ENCODE measurements around the gene CXADR. TPM values are rescaled to one million over a fixed set of nuclear protein-coding genes. Genes with fewer than 3 reads are reported as not detected.

CXADR gene
- total and polyA plus RNA-seq, 5 donors from 2014 or later, result 0.07 to 1.1 (median 0.25) TPM

- H3K36me3 Mint-ChIP-seq, result peaks cover 17% of the 10 kb centered on the region
Observed at GRCh38 chr21:17611414-17612022, 98.7 kb downstream of the CXADR start.

GRCh38 chr21:17612023-17612564, 99.3 kb downstream of the CXADR start:
- Histone ChIP-seq H3K36me3 (ENCODE audit: control insufficient read depth, insufficient read depth, low read length) (peaks cover 4% of the 10 kb centered on the region), H3K9me3 (ENCODE audit: control insufficient read depth in 2 of 2, low read length in 2 of 2) (no peaks in the 10 kb centered on the region), H3K4me3 (ENCODE audit: low read depth, low read length) (peak overlapping the region; percentile 88), H3K4me1 (ENCODE audit: control insufficient read depth, insufficient read depth, low read length, poor library complexity, severe bottlenecking) (peaks cover 31% of the 10 kb centered on the region), H3K27me3 (ENCODE audit: control insufficient read depth, insufficient read depth, low read length) (no peaks in the 10 kb centered on the region), H3K27ac (ENCODE audit: insufficient read depth, low read length, poor library complexity, severe bottlenecking) (peak overlapping the region; percentile 89)
- no peaks in the 10 kb centered on the region for H3K27me3 Mint-ChIP-seq
- peak overlapping the region; percentile 89 to 98 (median 96) for H3K27ac Mint-ChIP-seq
- peaks cover 17% of the 10 kb centered on the region for H3K36me3 Mint-ChIP-seq
- DNase-seq, result peak in 2 of 3 donors; percentile 4 to 40
- no peak for ATAC-seq (ENCODE audit: low read depth in 2 of 2)
- peak overlapping the region; percentile 86 to 95 (median 93) for H3K4me3 Mint-ChIP-seq
- H3K9me3 Mint-ChIP-seq, result no peaks in the 10 kb centered on the region
- peaks cover 20 to 59% (median 38%) of the 10 kb centered on the region in 4 donors for H3K4me1 Mint-ChIP-seq

More at GRCh38 chr21:17611414-17612022, 98.7 kb downstream of the CXADR start:
- peak overlapping the region; percentile 89 to 98 (median 96) for H3K27ac Mint-ChIP-seq
- peaks cover 37% of the 10 kb centered on the region for H3K4me1 ChIP-seq (ENCODE audit: control insufficient read depth, insufficient read depth, low read length, poor library complexity, severe bottlenecking)
- no peaks in the 10 kb centered on the region for H3K27me3 Mint-ChIP-seq
- no peaks in the 10 kb centered on the region for H3K27me3 ChIP-seq (ENCODE audit: control insufficient read depth, insufficient read depth, low read length)
- no peaks in the 10 kb centered on the region for H3K9me3 Mint-ChIP-seq
- peaks cover 20 to 62% (median 39%) of the 10 kb centered on the region in 4 donors for H3K4me1 Mint-ChIP-seq
- H3K9me3 ChIP-seq (ENCODE audit: control insufficient read depth in 2 of 2, low read length in 2 of 2), result no peaks in the 10 kb centered on the region
- H3K4me3 Mint-ChIP-seq, result peak overlapping the region; percentile 86 to 95 (median 93)
- H3K36me3 ChIP-seq (ENCODE audit: control insufficient read depth, insufficient read depth, low read length), result peaks cover 4% of the 10 kb centered on the region
- DNase-seq (peak; percentile 72 to 93 (median 83)), ATAC-seq (ENCODE audit: low read depth in 2 of 2) (peak; percentile 52 to 61)
- peak overlapping the region; percentile 89 for H3K27ac ChIP-seq (ENCODE audit: insufficient read depth, low read length, poor library complexity, severe bottlenecking)
- H3K4me3 ChIP-seq (ENCODE audit: low read depth, low read length), result peak overlapping the region; percentile 88

DNA sequence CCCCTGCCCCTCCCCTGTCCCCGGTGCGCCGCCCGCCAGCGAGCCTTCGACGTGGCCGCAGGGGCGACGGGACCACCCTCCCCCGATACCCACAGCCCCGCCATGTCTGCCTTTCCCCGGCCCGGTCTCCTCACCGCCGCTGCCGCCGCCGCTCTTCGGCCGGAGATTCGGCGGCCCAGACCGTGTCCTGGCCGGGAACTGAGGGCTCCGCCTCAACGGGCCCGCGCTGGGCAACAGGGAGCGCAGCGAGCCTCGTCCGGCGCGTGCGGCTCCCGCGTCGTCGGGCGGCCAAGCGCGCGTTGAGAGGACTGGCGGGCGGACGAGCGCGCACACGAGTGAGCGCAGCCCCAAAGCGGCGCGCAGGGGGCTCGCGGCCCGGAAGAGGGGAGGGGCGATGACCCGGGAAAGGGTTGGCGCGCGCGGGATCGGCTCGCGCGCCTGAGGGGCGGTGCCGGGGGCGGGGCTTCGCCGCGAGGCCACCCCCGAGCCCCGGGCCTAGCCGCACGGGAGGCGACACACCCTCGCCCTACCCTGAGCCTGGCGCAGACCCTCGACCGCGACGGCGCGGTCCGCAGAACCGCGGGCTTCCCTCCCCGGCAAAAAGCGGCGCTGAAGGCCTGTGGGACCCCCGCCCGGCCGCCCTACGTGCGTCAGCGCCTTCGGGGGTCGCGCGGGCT, 99.9 kb downstream of the CXADR start, which contains the start of gene BTG3:
BTG3 (minus strand) TSS at position 337 of the 677 bp plus-strand sequence. CDS start 3,757 bp downstream, outside the sequence.
- peak within 1 kb of the TSS; percentile 89 to 98 (median 96) for H3K27ac Mint-ChIP-seq
- no peaks in the 10 kb centered on the region for H3K9me3 ChIP-seq (ENCODE audit: control insufficient read depth in 2 of 2, low read length in 2 of 2)

GRCh38 chr21:17613242-17613676, 100.4 kb downstream of the CXADR start:
- H3K4me3 ChIP-seq (ENCODE audit: low read depth, low read length), result peak overlapping the region; percentile 21
- peak overlapping the region; percentile 85 to 92 (median 86) for H3K4me3 Mint-ChIP-seq
- ATAC-seq (ENCODE audit: low read depth in 2 of 2), result no peak
- H3K27me3 Mint-ChIP-seq, result no peaks in the 10 kb centered on the region
- H3K4me1 Mint-ChIP-seq, result peaks cover 20 to 48% (median 31%) of the 10 kb centered on the region in 4 donors
- peaks cover 19% of the 10 kb centered on the region for H3K4me1 ChIP-seq (ENCODE audit: control insufficient read depth, insufficient read depth, low read length, poor library complexity, severe bottlenecking)
- H3K27ac ChIP-seq (ENCODE audit: insufficient read depth, low read length, poor library complexity, severe bottlenecking), result peak overlapping the region; percentile 89
- no peaks in the 10 kb centered on the region for H3K27me3 ChIP-seq (ENCODE audit: control insufficient read depth, insufficient read depth, low read length)
- no peaks in the 10 kb centered on the region for H3K9me3 Mint-ChIP-seq
- DNase-seq, result peak in 2 of 3 donors; percentile 4 to 8
- H3K9me3 ChIP-seq (ENCODE audit: control insufficient read depth in 2 of 2, low read length in 2 of 2), result no peaks in the 10 kb centered on the region
- H3K27ac Mint-ChIP-seq, result peak overlapping the region; percentile 83 to 90 (median 85)
- peaks cover 7% of the 10 kb centered on the region for H3K36me3 Mint-ChIP-seq
- H3K36me3 ChIP-seq (ENCODE audit: control insufficient read depth, insufficient read depth, low read length), result peaks cover 4% of the 10 kb centered on the region

More for the DNA sequence above, 99.9 kb downstream of the CXADR start, which contains the start of gene BTG3:
- ATAC-seq (ENCODE audit: low read depth in 2 of 2), result peak; percentile 80 to 82
- peak; percentile 70 to 87 (median 82) for DNase-seq
- H3K36me3 ChIP-seq (ENCODE audit: control insufficient read depth, insufficient read depth, low read length), result peaks cover 4% of the 10 kb centered on the region
- H3K27me3 ChIP-seq (ENCODE audit: control insufficient read depth, insufficient read depth, low read length), result no peaks in the 10 kb centered on the region
- peaks cover 25% of the 10 kb centered on the region for H3K4me1 ChIP-seq (ENCODE audit: control insufficient read depth, insufficient read depth, low read length, poor library complexity, severe bottlenecking)
- H3K27me3 Mint-ChIP-seq, result no peaks in the 10 kb centered on the region
- peak within 1 kb of the TSS; percentile 86 to 95 (median 93) for H3K4me3 Mint-ChIP-seq
- no peaks in the 10 kb centered on the region for H3K9me3 Mint-ChIP-seq
- H3K4me1 Mint-ChIP-seq, result peaks cover 20 to 53% (median 34%) of the 10 kb centered on the region in 4 donors
- H3K4me3 ChIP-seq (ENCODE audit: low read depth, low read length), result peak within 1 kb of the TSS; percentile 88
- peak within 1 kb of the TSS; percentile 89 for H3K27ac ChIP-seq (ENCODE audit: insufficient read depth, low read length, poor library complexity, severe bottlenecking)
- peaks cover 13% of the 10 kb centered on the region for H3K36me3 Mint-ChIP-seq

GRCh38 chr21:17616831-17617230, 104.0 kb downstream of the CXADR start:
- peaks cover 4% of the 10 kb centered on the region for H3K27me3 Mint-ChIP-seq

GRCh38 chr21:17622018-17622417, 109.2 kb downstream of the CXADR start:
- no peak for ATAC-seq (ENCODE audit: low read depth in 2 of 2)
- peaks cover 7% of the 10 kb centered on the region for H3K27me3 ChIP-seq (ENCODE audit: control insufficient read depth, insufficient read depth, low read length)
- no peak overlapping the region for H3K27ac Mint-ChIP-seq

More at GRCh38 chr21:17616831-17617230, 104.0 kb downstream of the CXADR start:
- Histone ChIP-seq H3K27ac (ENCODE audit: insufficient read depth, low read length, poor library complexity, severe bottlenecking) (no peak overlapping the region), H3K4me3 (ENCODE audit: low read depth, low read length) (no peak overlapping the region), H3K4me1 (ENCODE audit: control insufficient read depth, insufficient read depth, low read length, poor library complexity, severe bottlenecking) (peaks cover 3% of the 10 kb centered on the region), H3K27me3 (ENCODE audit: control insufficient read depth, insufficient read depth, low read length) (no peaks in the 10 kb centered on the region), H3K9me3 (ENCODE audit: control insufficient read depth in 2 of 2, low read length in 2 of 2) (no peaks in the 10 kb centered on the region), H3K36me3 (ENCODE audit: control insufficient read depth, insufficient read depth, low read length) (no peaks in the 10 kb centered on the region)
- Mint-ChIP-seq H3K4me1 (peaks cover 0 to 16% (median 3%) of the 10 kb centered on the region in 4 donors), H3K9me3 (no peaks in the 10 kb centered on the region), H3K36me3 (no peaks in the 10 kb centered on the region), H3K4me3 (no peak overlapping the region), H3K27ac (no peak overlapping the region)
- no peak for DNase-seq
- ATAC-seq (ENCODE audit: low read depth in 2 of 2), result no peak

DNA sequence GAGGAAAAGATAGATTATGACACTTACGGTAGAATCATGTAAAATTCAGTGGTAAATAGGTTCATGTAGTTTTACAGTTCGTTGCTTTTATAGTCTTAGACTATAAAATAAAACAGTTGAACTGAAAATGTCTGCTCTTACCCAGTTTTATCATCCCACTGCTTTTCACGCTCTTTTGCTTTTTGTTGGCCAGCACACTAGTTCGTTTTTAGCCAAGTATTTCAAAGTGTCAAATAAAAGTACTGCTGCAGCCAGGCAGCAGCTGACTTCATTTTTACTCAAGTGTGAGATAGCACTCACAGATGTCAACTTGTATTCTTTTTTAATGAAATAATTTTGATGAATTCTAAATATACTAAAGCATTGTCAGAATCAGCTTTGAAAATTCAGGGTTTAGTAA, 118.4 kb downstream of the CXADR start:
- Histone ChIP-seq H3K4me1 (ENCODE audit: control insufficient read depth, insufficient read depth, low read length, poor library complexity, severe bottlenecking) (no peaks in the 10 kb centered on the region), H3K36me3 (ENCODE audit: control insufficient read depth, insufficient read depth, low read length) (no peaks in the 10 kb centered on the region), H3K9me3 (ENCODE audit: control insufficient read depth in 2 of 2, low read length in 2 of 2) (no peaks in the 10 kb centered on the region), H3K27me3 (ENCODE audit: control insufficient read depth, insufficient read depth, low read length) (peaks cover 10% of the 10 kb centered on the region), H3K27ac (ENCODE audit: insufficient read depth, low read length, poor library complexity, severe bottlenecking) (no peak overlapping the region), H3K4me3 (ENCODE audit: low read depth, low read length) (no peak overlapping the region)
- no peak overlapping the region for H3K27ac Mint-ChIP-seq
- H3K4me1 Mint-ChIP-seq, result peaks cover 0 to 1% (median 0%) of the 10 kb centered on the region in 4 donors
- no peaks in the 10 kb centered on the region for H3K36me3 Mint-ChIP-seq
- H3K4me3 Mint-ChIP-seq, result no peak overlapping the region
- no peak for ATAC-seq (ENCODE audit: low read depth in 2 of 2)
- no peak for DNase-seq
- H3K27me3 Mint-ChIP-seq, result peaks cover 13% of the 10 kb centered on the region
- H3K9me3 Mint-ChIP-seq, result peaks cover 0 to 1% (median 0%) of the 10 kb centered on the region in 7 donors

More at GRCh38 chr21:17622018-17622417, 109.2 kb downstream of the CXADR start:
- Mint-ChIP-seq H3K4me3 (no peak overlapping the region), H3K4me1 (no peaks in the 10 kb centered on the region), H3K9me3 (no peaks in the 10 kb centered on the region), H3K36me3 (no peaks in the 10 kb centered on the region), H3K27me3 (peaks cover 35% of the 10 kb centered on the region)
- Histone ChIP-seq H3K9me3 (ENCODE audit: control insufficient read depth in 2 of 2, low read length in 2 of 2) (no peaks in the 10 kb centered on the region), H3K4me1 (ENCODE audit: control insufficient read depth, insufficient read depth, low read length, poor library complexity, severe bottlenecking) (no peaks in the 10 kb centered on the region), H3K27ac (ENCODE audit: insufficient read depth, low read length, poor library complexity, severe bottlenecking) (no peak overlapping the region), H3K36me3 (ENCODE audit: control insufficient read depth, insufficient read depth, low read length) (no peaks in the 10 kb centered on the region), H3K4me3 (ENCODE audit: low read depth, low read length) (no peak overlapping the region)
- no peak for DNase-seq

All from CD4-positive, CD25-positive, alpha-beta regulatory T cell (primary cell).